GM18858 (cell line): ENCODE measurements around the gene ADAMTSL3.

Experiments
- ATAC-seq: cut with Tn5 transposase; IDR thresholded peaks from one replicate; pipeline ENCODE4 v1.9.1; 2021; ENCODE audit not compliant: unreplicated experiment

ADAMTSL3 gene

GRCh38 chr15:83653639-83654378 lies at the start of gene ADAMTSL3:
ADAMTSL3 (plus strand) TSS chr15:83654123; CDS start chr15:83655762, 1,639 bp downstream.
- no peak for ATAC-seq

GRCh38 chr15:83604549-83604948 lies 49.4 kb upstream of the ADAMTSL3 start:
- ATAC-seq = no peak

- no peak for ATAC-seq
These were observed 48.6 kb upstream of the ADAMTSL3 start for GRCh38 chr15:83605111-83605945.

- ATAC-seq = no peak
These were observed 43.8 kb upstream of the ADAMTSL3 start for GRCh38 chr15:83610132-83610531.

GRCh38 chr15:83610901-83611685 lies 42.8 kb upstream of the ADAMTSL3 start:
- no peak for ATAC-seq

GRCh38 chr15:83612226-83612625 lies 41.7 kb upstream of the ADAMTSL3 start:
- no peak for ATAC-seq

- no peak for ATAC-seq
These were observed 40.9 kb upstream of the ADAMTSL3 start for GRCh38 chr15:83612898-83613635.

- no peak for ATAC-seq
These were observed 40.2 kb upstream of the ADAMTSL3 start for GRCh38 chr15:83613714-83614113.

- no peak for ATAC-seq
These were observed 37.1 kb upstream of the ADAMTSL3 start for GRCh38 chr15:83616840-83617239.

GRCh38 chr15:83626171-83626802 lies 27.6 kb upstream of the ADAMTSL3 start:
- no peak for ATAC-seq

- no peak for ATAC-seq
These were observed 22.4 kb upstream of the ADAMTSL3 start for GRCh38 chr15:83631534-83631933.

GRCh38 chr15:83643201-83643600 lies 10.7 kb upstream of the ADAMTSL3 start:
- ATAC-seq = no peak

- no peak for ATAC-seq
These were observed 9.5 kb upstream of the ADAMTSL3 start for GRCh38 chr15:83644439-83644838.

- ATAC-seq = no peak
These were observed 3.1 kb upstream of the ADAMTSL3 start for GRCh38 chr15:83650831-83651230.

- no peak for ATAC-seq
These were observed 2.4 kb upstream of the ADAMTSL3 start for GRCh38 chr15:83651541-83651940.

- no peak for ATAC-seq
These were observed 1.2 kb upstream of the ADAMTSL3 start for GRCh38 chr15:83652626-83653204.

GRCh38 chr15:83653288-83653638 lies 660 bp upstream of the ADAMTSL3 start:
- ATAC-seq = no peak

- no peak for ATAC-seq
These were observed 685 bp downstream of the ADAMTSL3 start for GRCh38 chr15:83654379-83655236.

GRCh38 chr15:83655237-83655616 lies 1.3 kb downstream of the ADAMTSL3 start:
- no peak for ATAC-seq
